ENCODE results near the gene MYO15B.
A peak's percentile ranks its signal among the peaks of the same experiment; 100 is the strongest.
"Not testable (repeated sequence)": the region's sequence is repeated elsewhere in the genome, so short reads cannot be mapped to it uniquely, and the experiment has no call there.

MYO15B gene

DNA sequence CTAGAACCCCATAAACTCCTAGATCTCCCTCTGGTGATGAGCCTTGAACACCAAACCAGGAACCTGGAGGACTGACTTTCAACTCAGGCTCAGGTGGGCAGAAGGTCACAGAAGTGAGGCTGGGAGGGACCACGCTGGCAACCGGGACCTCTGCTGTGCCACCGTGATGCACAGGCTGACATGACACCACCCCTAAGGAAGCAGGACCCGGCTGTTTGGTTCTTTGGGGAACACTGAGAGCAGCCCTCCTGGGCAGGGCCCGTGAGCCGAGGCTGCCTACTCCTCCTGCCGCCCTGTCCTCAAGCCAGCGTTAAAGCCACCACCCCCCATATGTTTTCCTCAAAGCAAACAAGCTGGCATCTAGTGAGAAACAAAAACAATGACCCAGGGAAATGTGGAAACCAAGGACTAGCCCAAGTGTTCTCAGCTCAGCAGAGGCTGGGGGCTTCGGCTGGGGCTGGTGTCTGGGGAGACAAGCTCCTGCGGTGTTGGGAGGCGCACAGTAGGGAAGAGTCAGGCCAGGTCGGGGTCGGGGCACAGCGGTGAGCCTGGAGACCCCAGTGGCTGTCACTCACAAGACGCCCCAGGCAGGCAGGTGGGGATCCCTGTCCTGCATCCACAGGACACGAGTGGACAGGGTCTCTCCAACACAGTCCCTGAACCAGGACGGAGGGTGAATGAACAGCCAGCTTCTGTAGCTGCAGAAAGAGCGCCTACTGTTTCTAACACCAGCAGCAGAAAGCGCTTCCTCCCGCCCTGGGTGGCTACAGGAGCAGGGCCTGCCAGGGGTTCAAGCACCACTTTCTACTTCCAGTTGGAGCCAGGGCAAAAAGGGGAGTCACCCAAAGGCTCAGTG is 47.4 kb downstream of the MYO15B start:
- H3K4me3 ChIP-seq = no peak overlapping the region
- peak overlapping the region in 5 of 21 experiments; percentile 10 to 85 (median 63) for H3K27ac ChIP-seq

- H3K4me3 ChIP-seq = no peak overlapping the region
- H3K27ac ChIP-seq = no peak overlapping the region
Observed at GRCh38 chr17:75635610-75636202, 48.1 kb downstream of the MYO15B start.

GRCh38 chr17:75636381-75637142 is 49.0 kb downstream of the MYO15B start:
- Histone ChIP-seq H3K4me3 (no peak overlapping the region), H3K27ac (no peak overlapping the region)

- Histone ChIP-seq H3K4me3 (no peak overlapping the region), H3K27ac (no peak overlapping the region)
Observed at GRCh38 chr17:75637143-75637538, 49.5 kb downstream of the MYO15B start.

GRCh38 chr17:75637551-75637950 is 50.0 kb downstream of the MYO15B start:
- H3K27ac ChIP-seq = no peak overlapping the region
- no peak overlapping the region for H3K4me3 ChIP-seq

GRCh38 chr17:75638039-75638438 is 50.4 kb downstream of the MYO15B start:
- H3K4me3 ChIP-seq, H3K27ac ChIP-seq: not testable (repeated sequence)

GRCh38 chr17:75638893-75639292 is 51.3 kb downstream of the MYO15B start:
- Histone ChIP-seq H3K4me3 (no peak overlapping the region), H3K27ac (peak overlapping the region in 10 of 21 experiments; percentile 25 to 80 (median 63))

DNA sequence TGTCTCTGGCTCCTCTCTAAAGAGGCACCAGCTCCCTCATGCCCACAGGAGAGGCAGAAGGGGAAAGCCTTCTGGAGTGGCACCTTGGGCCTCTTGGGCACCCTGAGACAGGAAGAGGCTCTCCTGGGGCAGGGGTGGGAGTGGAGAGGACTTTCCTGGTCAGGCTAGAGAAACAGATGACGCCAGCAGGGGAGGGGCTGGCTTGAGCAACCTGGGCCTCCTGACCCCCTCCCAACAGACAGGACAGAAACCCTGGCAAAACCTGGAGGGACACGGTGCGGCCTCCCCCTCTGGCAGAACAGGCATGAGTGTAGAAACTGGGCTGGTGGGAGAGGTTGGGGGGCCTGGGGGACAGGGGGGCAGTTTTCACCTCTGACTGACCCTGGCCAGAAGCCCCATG is 51.7 kb downstream of the MYO15B start:
- Histone ChIP-seq H3K27ac (peak overlapping the region in 14 of 21 experiments; percentile 25 to 80 (median 63)), H3K4me3 (no peak overlapping the region)

- Histone ChIP-seq H3K4me3 (peak overlapping the region in 3 of 7 experiments; percentile 12 to 20 (median 15)), H3K27ac (peak overlapping the region in 17 of 21 experiments; percentile 14 to 80 (median 66))
Observed at GRCh38 chr17:75639771-75640555, 52.4 kb downstream of the MYO15B start.

GRCh38 chr17:75640556-75641119 is 53.0 kb downstream of the MYO15B start:
- Histone ChIP-seq H3K4me3 (peak overlapping the region in 3 of 7 experiments; percentile 12 to 20 (median 15)), H3K27ac (peak overlapping the region in 14 of 21 experiments; percentile 37 to 80 (median 66))

- Histone ChIP-seq H3K4me3 (no peak overlapping the region), H3K27ac (peak overlapping the region in 3 of 21 experiments; percentile 39 to 77 (median 71))
Observed at GRCh38 chr17:75641343-75641742, 53.7 kb downstream of the MYO15B start.

DNA sequence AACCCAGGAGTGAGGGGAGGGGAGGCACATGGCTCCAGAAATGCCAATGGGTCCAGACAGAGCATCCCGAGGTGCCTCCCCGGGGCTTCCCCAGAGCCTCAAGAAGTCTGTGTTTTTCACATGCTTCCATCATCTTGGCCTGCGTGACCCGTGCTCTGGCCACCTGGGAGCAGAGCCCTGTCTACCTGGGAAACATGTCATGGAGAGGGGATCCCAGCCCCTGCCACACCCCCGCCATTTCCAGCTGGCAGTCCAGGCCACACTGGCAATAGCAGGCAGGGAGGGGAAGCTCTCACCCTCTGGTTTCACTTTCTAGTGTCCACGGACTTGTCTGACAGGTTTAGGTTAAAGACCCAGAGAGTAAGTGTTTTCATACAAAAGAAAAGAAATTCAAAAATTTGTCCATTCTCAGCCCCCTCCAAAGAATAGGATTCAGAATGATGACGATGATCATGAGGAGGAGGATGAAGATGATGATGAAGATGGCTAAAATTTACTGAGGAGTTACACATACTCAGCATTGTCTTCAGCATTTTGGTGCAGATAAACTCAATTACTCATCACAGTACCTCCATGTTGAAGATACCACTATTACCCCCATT is 54.7 kb downstream of the MYO15B start:
- H3K27ac ChIP-seq = peak overlapping the region in 9 of 21 experiments; percentile 31 to 81 (median 45)
- no peak overlapping the region for H3K4me3 ChIP-seq

DNA sequence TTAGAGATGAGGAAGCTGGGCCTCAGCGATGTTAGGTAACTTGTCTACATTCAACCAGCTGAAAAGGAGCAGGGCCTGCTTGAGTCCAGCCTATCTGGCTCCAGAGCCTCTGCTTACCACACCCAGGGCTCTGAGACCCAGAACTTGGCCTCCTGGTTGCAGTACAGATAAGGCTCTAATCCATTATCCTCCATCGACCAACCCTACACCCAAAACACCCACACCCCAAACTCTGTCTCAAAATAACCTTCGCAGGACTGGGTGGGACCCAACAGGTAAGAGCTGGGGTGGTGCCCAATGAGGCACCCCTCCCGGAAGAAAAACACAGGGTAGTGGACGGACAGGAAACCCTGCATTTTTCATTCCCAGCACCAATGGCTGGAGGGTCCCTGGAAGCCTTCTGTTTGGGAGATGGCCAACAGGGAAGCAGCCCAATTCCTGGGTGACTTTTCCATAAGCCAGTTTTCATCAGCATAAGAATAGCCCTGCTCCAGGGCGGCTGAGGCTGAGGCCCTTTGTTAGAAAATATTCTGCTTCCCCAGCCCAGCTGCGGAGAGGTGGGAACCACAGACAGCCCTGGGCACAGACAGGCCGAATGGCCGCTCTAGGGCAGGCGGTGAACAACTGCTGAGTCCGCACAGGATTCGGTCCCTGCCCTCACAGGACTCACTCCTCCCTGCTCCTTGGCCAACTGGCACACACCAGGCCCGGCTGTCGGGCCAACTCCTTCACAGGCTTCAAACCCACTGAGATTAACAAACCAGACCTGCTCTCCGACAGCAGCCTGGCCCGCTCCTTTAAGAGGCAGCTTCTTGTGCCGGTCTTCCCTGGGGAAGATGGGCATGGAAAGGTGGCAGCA is 55.4 kb downstream of the MYO15B start:
- peak overlapping the region in 15 of 21 experiments; percentile 28 to 82 (median 45) for H3K27ac ChIP-seq
- H3K4me3 ChIP-seq = no peak overlapping the region

DNA sequence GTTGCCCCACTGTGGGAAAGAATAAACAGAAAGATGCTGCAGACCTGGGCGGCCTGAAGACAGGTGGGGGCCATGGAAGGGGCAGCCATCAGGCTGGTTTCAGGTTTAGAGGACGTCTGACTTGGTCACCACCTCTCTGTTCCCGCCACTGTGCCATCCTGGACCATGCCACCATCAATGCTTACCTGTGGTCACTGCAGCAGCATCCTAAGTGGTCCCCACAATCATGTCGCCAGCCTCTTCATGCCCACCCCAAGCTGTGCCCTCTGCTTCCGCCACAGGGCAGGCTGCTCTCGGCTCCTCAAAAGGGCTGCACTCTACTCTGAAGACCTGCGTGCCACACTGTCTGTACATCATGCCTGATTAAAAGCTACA is 56.0 kb downstream of the MYO15B start:
- H3K4me3 ChIP-seq = no peak overlapping the region
- H3K27ac ChIP-seq = peak overlapping the region in 16 of 21 experiments; percentile 4 to 82 (median 46)

GRCh38 chr17:75645501-75645888 is 57.9 kb downstream of the MYO15B start:
- Histone ChIP-seq H3K27ac (peak overlapping the region in 19 of 21 experiments; percentile 7 to 84 (median 67)), H3K4me3 (no peak overlapping the region)

GRCh38 chr17:75645889-75646637 is 58.5 kb downstream of the MYO15B start:
- Histone ChIP-seq H3K27ac (peak overlapping the region in 19 of 21 experiments; percentile 7 to 84 (median 67)), H3K4me3 (no peak overlapping the region)

DNA sequence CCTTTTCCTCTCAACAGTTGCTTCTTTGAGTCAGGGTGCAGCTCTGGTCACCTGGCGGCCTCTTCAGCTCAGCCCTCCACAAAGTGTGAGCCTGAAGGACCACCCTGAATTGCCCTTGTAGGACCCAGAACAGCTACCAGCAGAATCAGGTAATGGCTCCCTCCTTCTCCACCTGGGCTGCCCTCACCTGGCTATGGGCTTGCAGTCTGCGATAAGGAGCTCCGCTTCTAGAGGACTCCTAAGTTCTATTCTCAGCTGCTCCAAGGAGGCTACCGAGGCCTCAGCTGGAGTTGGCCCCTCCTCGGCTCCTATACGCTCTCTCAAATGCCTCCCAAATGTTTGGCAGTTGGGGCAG is 59.0 kb downstream of the MYO15B start:
- Histone ChIP-seq H3K4me3 (no peak overlapping the region), H3K27ac (peak overlapping the region in 15 of 21 experiments; percentile 7 to 84 (median 69))
